ENCODE measurements around the gene PAQR4. TPM values are rescaled to one million over a fixed set of nuclear protein-coding genes. Genes with fewer than 3 reads are reported as not detected.

The PAQR4 gene
- total RNA-seq = 1.4 and 2.0 TPM in 2 replicates

DNA sequence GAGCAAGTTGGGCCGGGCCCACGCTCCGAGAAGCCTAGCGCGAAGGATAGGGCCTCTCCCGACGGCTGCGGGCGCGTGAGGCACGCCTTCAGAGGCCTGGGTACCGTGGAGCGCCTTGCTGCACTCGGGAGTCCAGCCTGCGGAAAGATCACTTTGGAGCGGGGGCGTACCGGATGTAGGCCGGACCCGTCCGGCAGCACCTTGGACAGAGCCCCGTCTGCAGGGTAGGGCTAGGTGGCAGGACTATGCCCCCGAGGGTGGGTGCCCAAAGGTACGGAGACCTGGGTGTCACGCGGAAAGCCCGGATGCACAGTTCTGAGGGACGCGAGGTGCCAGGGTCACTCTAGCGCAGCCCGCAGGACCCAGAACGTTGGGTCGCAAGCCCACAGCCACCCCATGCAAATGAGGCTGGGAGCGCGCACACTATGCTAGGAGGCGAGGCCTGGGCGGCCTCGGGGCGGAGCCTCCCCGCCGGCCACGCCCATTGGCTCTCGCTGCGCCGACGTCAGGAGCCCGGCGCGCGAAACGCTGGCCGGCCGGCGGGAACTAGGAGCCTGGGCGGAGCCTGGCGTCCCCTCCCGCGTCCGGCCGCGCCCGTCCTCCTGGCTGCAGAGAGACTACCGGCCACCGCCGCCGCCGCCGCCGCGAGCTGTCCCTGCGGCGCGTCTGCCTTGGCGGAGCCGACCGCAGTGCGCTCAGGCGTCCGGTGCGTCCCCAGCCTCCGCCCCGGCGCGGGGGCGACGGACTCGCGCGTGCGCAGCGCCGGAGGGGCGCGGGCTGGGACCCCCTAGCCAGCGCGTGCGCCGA lies at the start of gene PAQR4:
TSS of gene PAQR4 (plus strand) at position 611 of the 807 bp plus-strand sequence. CDS start 327 bp downstream, outside the sequence.

DNA sequence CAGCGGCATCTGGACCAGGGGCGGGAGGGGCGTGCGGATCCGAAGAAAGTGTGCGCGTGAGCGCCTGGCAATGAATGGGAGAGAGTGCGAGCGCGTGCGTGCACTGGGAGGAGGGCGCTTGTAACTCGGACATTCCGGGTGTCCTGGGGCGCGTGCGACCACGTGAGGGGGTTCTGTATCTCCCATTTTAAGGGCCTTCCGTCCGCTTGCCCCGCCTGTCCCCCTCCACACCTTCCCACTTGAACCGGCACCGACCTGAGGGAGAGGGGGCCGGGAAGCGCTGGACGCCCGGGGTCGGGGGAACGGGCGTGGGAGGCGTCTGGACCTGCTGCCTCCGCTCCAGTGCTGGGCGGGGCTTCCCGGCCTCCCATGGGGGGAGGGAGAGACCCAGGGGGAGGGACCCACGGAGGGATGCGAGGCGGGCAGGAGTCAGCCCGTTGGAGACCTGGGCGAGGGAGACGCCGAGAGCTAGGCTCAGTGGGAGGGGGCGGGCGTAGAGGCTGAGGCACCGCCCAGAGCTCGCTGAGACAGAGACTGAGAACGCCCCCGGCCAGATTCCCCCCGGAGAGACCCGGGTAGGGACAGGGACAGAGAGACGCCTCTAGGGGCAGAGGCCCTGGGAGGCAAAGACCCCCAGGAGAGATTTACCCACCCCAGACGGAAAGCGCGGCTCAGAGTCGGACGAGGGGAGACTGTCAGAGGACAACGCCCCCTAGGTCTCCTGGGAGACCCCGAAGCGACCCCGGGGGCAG lies 5.2 kb upstream of the PAQR4 start, which contains the start of gene KREMEN2:
TSS of gene KREMEN2 (plus strand) at position 553 of the 752 bp plus-strand sequence. CDS start 246 bp downstream, outside the sequence.

DNA sequence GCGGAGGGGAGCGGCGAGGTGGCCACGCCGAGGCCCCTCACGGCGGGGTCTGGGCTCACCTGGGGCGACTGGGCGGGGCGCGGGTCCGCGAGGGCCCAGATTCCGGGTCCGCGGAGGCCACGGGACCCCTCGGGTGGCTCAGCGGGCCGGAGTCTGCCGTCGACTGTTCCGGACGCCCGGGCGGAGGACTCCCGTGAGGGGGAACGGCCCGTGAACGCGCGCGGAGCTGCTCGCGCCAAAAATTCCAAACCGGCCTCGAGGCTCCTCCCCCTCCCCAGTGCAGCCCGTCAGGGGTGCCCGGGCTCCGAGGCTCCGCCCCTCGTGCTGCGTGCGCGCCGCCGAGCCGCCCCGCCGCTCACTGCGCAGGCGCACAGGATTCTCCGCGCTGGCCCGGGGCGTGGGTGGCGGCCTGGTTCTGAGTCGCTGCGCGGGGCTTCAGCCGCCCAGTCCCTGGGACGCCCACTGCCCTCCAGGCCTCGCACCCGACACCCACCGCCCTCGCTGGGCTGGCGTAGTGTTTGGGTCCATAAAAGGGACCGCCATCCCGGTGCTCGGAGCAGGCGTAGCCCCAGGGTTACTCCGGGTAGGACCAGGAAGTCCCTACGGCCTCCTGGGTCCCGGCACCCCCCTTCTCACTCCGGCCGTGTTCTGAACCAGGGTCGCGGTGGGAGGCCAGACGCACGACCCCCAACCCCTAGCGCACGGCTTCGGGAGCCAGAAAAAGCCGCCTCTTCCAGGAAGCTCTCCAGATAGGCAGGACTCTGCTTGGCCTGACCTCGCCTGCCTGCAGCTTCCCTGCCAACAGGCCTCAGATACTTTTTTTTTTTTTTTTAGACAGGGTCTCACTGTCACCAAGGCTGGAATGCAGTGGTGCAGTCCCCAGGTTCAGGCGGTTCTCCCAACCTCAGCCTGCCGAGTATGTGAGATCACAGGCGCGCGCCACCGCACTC lies 11.4 kb downstream of the PAQR4 start, which contains the start of gene PKMYT1:
TSS of gene PKMYT1 (minus strand) at position 220 of the 950 bp plus-strand sequence. CDS start 789 bp downstream, outside the sequence.

DNA sequence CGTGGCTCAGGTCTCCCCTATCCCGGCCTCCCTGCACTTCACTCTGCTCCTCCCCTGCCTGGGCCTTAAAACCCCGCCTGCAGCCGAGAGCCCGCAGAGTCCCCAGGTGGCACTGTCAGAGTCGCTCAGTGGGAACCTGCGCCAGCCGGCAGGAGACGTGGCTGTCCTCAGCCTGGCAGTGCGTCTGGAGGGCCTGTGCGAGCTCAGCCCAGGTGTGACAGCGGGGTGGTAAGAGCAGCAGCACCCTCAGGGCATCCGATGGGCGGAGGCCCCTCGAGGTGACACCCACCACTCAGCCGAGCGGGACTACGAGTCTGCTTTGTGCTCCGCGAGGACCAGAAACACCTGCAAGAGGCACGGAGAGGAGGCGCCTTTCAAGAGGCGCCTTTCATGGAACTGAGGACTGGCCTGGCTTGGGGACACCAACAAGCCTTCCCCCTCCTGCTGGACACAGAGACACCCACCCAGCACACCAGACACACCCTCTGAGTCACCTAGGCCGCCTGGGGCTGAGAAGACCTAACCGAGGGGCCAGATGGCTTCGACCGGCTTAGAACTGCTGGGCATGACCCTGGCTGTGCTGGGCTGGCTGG lies 43.8 kb downstream of the PAQR4 start, which contains the start of gene CLDN9:
TSS of gene CLDN9 (plus strand) at position 96 of the 593 bp plus-strand sequence. CDS start at position 536, 440 bp downstream.

DNA sequence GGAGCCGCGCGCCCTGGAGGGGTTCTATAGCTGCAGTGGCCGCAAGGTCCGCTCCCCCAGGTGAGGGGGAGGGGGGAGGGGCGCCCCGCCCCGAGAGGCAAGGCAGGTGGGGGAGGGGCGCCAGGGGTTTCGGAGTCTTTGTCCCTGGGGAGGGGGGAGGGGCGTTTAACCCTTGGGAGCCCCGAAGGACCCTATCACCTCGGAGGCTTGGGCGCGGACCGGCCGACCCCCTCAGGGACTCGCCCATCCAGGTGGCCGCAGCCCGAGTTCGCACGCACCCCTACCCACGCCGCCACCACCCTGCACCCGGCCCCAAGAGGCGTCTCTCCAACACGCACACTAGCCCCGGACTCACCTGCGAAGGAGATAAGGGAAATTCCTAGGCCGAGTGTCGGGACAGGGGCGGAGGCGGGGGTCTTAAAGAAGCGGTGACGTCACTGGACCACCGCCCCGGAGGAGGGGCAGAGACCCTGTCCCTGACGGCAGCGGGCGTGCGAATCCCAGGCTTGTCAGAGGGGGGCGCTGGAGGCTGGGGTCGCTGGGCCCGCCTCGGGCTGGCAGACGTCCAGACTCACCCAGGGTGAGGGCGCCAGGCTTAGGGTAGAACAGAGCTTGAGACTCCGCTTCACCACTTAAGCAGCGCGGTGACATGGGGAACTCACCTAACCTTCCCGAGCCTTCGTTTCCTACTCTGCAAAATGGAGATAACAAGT lies 48.8 kb downstream of the PAQR4 start, which contains the start of gene CLDN6:
TSS of gene CLDN6 (minus strand) at position 390 of the 713 bp plus-strand sequence. CDS start 2,162 bp downstream, outside the sequence.

DNA sequence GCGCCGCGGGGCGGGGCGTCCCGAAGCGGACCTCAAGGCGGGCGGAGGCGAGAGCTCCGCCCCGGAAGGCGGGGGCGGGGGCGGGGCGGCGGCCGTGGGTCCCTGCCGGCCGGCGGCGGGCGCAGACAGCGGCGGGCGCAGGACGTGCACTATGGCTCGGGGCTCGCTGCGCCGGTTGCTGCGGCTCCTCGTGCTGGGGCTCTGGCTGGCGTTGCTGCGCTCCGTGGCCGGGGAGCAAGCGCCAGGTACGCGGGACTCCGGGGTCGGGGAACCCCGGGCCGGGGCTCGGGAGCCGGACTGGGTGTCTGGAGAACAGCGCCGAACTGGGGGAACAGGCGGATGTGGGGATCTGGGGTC lies 51.1 kb downstream of the PAQR4 start, which contains the start of gene TNFRSF12A:
TSS of gene TNFRSF12A (plus strand) at position 122 of the 357 bp plus-strand sequence. CDS start at position 152, 30 bp downstream.

Other genes starting within 250 kb of the PAQR4 start
- 0.05 and 0.12 TPM in 2 replicates for gene PRSS27, start 249.1 kb upstream of the PAQR4 start, total RNA-seq
- gene SRRM2, start 216.7 kb upstream of the PAQR4 start, total RNA-seq = 93.7 and 119 TPM in 2 replicates
- 671 and 1,192 TPM in 2 replicates for gene ELOB, start 192.1 kb upstream of the PAQR4 start, total RNA-seq
- not detected in 2 replicates for gene PRSS33, start 181.8 kb upstream of the PAQR4 start, total RNA-seq
- gene PRSS41, start 170.9 kb upstream of the PAQR4 start, total RNA-seq = not detected in 2 replicates
- gene PRSS21, start 152.1 kb upstream of the PAQR4 start, total RNA-seq = 1.00 TPM in 1 of 2 replicates, not detected in the other
- gene ZG16B, start 139.0 kb upstream of the PAQR4 start, total RNA-seq = 0.25 and 0.78 TPM in 2 replicates
- not detected in 2 replicates for gene PRSS22, start 111.2 kb upstream of the PAQR4 start, total RNA-seq
- gene FLYWCH2, start 86.1 kb upstream of the PAQR4 start, total RNA-seq = 83.2 and 90.0 TPM in 2 replicates
- gene FLYWCH1, start 57.4 kb upstream of the PAQR4 start, total RNA-seq = 32.0 and 41.6 TPM in 2 replicates
- gene KREMEN2, start 5.1 kb upstream of the PAQR4 start, total RNA-seq = not detected in 2 replicates
- 1.1 and 2.5 TPM in 2 replicates for gene PKMYT1, start 11.1 kb downstream of the PAQR4 start, total RNA-seq
- gene CLDN9, start 43.6 kb downstream of the PAQR4 start, total RNA-seq = not detected in 2 replicates
- gene CLDN6, start 48.8 kb downstream of the PAQR4 start, total RNA-seq = not detected in 2 replicates
- 52.3 and 76.3 TPM in 2 replicates for gene TNFRSF12A, start 51.0 kb downstream of the PAQR4 start, total RNA-seq
- 21.2 and 25.1 TPM in 2 replicates for gene HCFC1R1, start 54.6 kb downstream of the PAQR4 start, total RNA-seq
- 17.3 and 20.0 TPM in 2 replicates for gene THOC6, start 54.7 kb downstream of the PAQR4 start, total RNA-seq
- 0.15 and 0.25 TPM in 2 replicates for gene BICDL2, start 67.6 kb downstream of the PAQR4 start, total RNA-seq
- gene MMP25, start 77.2 kb downstream of the PAQR4 start, total RNA-seq = not detected in 2 replicates
- 20.7 and 26.7 TPM in 2 replicates for gene IL32, start 96.3 kb downstream of the PAQR4 start, total RNA-seq
- not detected in 2 replicates for gene ZSCAN10, start 129.9 kb downstream of the PAQR4 start, total RNA-seq
- gene ZNF205, start 143.2 kb downstream of the PAQR4 start, total RNA-seq = 11.3 and 11.6 TPM in 2 replicates
- gene ZNF213, start 165.7 kb downstream of the PAQR4 start, total RNA-seq = 7.8 and 11.2 TPM in 2 replicates
- not detected in 2 replicates for gene OR1F1, start 218.9 kb downstream of the PAQR4 start, total RNA-seq